Activated gamma-delta T cell treated with anti-CD3 and anti-CD28 coated beads, Interleukin-2, amount 50 U/mL, for 16 hours (primary cell): ENCODE results near the gene CLCN6.
A peak's percentile ranks its signal among the peaks of the same experiment; 100 is the strongest.
"Not testable (repeated sequence)": the region's sequence is repeated elsewhere in the genome, so short reads cannot be mapped to it uniquely, and the experiment has no call there.

ENCODE experiments used
- DNase-seq: peaks from one replicate; pipeline ENCODE4 v3.0.0-alpha.2; 2020; ENCODE audit warnings: low read depth

CLCN6 gene

GRCh38 chr1:11795238-11795890, 10.6 kb upstream of the CLCN6 start:
- DNase-seq: no peak

- DNase-seq: no peak
Observed at GRCh38 chr1:11796036-11796828, 9.8 kb upstream of the CLCN6 start.

DNA sequence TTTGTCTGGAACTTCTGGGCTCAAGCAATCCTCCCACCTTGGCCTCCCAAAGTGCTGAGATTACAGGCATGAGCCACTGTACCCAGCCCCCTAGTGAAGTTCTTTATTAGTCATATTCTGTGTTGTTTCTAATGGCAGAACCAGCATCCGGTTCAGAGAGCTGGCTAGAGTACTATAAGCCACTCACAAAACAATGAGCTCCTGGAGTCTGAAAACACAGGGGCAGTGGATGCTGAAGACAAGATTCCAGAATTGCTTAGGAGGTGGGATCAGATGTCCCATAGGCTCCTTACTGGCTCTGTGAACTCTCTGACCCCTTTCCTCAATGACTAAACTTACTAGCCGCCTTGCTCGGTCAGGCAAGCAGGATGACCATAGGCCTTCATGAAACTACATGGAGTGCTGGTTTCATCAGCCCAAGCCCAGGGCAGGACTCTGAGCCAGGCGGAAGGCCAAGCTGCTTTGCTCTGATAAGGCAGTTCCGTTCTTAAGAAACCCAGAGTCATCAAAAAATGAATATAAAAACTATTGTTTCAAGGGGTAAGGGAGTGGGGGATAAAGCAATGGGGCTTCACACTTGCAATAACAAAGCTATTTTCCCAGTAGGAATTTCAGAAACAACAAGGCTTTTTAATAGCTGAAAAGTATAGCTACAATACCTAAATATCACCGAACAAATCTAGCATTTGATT, 8.3 kb upstream of the CLCN6 start:
- no peak for DNase-seq

DNA sequence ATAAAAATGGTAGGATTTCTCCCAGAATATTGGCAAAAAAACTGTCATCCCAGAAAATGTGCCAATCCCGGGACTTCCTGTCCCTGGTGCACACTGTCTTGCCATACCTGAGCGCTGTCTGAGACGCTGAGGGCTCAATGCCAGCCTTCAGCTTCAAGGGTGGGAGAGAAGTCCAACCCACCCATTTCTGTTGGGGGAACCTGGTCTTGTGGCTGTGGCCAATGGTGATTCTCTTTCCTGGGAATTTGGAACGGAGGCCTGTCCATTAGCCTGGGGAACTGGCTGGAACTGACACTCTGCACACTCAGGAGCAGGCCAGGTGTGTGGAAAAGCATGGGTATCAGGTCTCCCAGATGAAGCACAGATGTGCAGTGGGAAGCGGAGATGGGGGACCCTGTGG, 6.9 kb upstream of the CLCN6 start:
- DNase-seq: no peak

DNA sequence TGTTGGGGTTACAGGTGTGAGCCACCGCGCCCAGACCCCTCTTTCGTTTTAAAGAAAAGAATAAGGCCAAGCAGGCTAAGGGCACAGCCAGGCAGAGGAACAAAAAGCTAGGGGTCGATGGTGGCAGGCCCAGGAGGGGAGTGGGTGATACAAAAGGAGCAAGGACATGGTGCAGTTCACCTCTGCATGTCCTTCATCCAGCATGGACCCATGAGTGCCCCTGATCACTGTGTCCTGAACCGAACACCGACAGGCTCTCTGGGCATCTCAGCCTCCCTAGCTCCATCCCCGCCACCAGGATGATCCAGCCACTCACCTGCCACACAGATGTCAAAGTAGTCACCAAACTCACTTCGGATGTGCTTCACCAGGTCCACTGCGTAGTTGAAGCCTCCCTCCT, 6.1 kb upstream of the CLCN6 start:
- DNase-seq: no peak

- DNase-seq: no peak
Observed at GRCh38 chr1:11800391-11800755, 5.6 kb upstream of the CLCN6 start.

- no peak for DNase-seq
Observed at GRCh38 chr1:11800756-11801433, 5.1 kb upstream of the CLCN6 start.

- DNase-seq: no peak
Observed at GRCh38 chr1:11802616-11802972, 3.4 kb upstream of the CLCN6 start.

DNA sequence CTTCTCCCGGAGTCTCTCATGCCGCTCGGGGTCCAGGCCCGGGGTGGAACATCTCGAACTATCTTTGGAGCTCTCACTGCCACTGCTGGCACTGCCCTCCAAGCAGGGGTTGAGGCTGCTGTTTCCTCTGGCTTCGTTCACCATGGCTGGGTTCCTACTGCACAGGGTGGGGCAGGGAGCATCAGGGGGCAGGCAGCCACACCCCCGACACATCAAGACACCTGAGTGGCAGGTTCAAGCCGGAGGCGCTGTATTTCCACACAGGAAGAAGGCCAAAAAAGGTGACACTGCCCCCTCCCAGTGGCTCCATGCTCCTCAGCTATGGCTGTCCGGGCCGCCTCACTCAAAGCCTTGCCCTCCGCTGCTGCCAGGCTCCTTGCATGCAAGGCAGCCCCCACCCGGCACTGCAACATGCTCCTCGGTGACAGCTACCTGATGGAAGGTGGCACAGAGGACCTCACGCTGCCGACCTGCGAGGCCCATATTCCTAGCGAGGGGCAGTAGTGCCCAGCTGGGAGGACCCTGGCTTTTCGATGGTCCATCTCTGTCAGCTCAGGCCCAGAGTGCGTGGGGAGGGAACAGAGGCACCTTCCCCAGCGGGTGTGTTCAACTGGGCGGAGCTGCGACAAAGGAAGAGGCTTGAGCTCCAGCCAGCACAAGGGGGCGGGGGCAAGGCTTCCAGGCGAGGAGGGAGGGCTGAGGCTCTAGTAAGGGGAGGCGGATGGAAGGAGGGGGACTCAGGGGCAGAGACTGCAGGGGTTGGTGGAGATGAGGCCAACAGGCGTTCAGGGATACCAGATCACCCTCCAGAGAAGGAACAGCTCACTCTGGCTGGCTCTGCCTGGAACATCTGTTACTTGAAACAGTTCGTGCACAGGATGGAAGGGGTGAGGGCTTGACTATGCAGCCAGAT, 2.8 kb upstream of the CLCN6 start:
- DNase-seq: peak; percentile 59

- DNase-seq: not testable (repeated sequence)
Observed at GRCh38 chr1:11803924-11804665, 1.9 kb upstream of the CLCN6 start.

DNA sequence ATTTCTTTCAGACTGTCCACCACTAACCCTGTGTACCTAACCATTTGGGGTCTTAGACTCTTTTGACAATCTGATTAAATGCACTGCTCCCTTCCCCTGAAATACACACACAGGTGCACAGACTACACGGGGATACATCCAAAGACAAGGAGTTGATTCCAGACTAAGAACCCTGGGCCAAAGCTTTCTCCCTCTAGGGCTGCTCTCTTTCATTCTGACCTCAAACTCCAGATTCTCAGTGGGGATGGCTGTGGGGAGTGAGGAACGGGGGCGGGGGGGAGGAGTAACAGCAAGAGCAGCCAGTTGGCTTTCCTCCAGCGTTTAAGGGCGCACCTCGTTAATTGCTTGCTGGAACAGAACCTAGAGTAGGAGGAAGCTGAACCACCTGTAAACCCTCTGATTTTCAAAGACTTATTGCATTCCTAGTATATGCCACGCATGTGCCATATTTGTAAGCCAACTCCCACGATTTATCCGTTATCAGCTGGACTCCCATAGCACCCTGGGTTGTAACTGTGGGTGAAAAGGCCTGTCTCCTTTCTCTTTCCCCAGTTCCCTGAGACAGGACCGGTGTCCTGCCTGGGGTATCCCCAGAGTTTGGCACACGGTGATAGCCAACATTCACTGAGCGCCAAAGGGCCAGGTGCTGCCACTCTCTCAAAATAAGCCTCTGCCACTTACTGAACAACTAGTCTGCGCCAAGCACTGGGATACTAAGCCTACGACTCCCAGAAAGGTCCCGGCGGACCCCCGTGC, 1.1 kb upstream of the CLCN6 start:
- DNase-seq: no peak

GRCh38 chr1:11806307-11806936, 431 bp downstream of the CLCN6 start:
- no peak for DNase-seq

DNA sequence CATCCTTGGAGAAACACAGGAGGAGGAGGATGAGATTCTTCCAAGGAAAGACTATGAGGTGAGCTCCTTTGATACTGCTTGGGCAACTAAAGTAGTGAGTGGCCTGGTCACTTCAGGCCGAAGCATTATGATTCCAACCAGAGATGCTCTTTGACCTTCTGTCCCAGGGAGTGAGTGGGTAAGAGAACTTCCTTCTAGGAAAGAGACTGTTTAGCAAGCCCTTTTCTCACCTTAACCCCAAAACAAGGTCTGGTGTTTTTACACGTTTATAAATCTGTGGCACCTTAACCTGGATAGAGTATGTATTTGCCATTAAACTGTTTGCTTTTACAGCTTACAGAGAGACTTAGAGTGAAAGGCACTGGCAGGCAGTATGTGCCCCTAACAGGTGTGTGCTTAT, 1.1 kb downstream of the CLCN6 start:
- no peak for DNase-seq

GRCh38 chr1:11813021-11813420, 7.0 kb downstream of the CLCN6 start:
- DNase-seq: no peak

DNA sequence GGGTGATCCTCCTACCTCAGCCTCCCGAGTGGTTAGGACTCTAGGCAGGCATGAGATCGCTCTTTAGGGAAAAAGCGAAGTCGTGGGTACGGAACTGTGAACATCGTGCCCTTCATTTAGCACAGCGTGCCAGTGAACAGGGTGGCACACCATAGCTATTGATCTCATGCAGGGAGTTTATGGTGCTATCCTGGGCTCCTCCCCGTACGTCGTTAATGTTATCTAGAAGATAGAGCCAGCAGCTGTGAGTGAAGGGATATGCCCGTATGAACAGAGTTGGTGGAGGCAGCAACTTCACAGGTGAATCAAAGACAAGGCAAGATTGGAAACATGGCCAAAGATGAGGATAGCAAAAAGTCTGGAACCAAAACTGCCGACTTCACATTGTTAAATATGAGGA, 11.2 kb downstream of the CLCN6 start:
- DNase-seq: no peak

DNA sequence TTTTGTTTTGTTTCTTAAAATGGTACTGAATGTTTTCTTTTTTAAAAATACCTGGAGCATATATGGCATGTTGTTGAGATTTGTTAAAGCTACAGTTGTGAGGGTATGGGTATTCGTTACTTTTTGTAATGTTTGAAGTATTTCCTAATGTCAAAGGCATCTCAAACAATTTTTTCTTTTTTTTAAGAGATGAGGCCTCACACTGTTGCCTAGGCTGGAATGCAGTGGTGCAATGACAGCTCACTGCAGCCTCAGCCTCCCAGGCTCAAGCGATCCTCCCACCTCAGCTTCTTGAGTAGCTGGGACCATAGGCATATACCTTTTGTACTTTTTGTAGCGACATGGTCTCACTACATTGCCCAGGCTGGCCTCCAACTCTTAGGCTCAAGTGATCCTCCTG, 16.1 kb downstream of the CLCN6 start:
- DNase-seq: no peak

GRCh38 chr1:11823366-11824137, 17.6 kb downstream of the CLCN6 start:
- DNase-seq: no peak

DNA sequence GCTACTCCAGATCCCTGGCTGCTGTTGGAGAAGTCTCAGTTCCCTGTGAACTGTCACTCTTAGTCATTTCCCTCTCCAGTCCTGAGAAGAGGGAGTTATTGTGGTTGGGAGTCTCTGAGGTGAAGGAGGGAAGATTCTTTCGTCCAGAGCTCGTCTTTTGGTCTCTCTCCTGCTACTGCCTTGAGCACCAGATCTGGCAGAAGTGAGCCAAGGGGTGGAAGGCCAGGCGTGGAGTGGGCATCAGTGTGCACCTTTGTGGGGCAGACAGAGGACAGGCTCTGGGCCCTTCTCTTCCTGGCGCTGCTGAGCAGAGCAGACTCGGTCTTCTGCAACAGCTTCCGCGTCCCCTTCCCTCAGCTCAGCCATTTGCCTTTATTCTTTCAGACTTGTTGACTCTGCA, 19.1 kb downstream of the CLCN6 start:
- no peak for DNase-seq

DNA sequence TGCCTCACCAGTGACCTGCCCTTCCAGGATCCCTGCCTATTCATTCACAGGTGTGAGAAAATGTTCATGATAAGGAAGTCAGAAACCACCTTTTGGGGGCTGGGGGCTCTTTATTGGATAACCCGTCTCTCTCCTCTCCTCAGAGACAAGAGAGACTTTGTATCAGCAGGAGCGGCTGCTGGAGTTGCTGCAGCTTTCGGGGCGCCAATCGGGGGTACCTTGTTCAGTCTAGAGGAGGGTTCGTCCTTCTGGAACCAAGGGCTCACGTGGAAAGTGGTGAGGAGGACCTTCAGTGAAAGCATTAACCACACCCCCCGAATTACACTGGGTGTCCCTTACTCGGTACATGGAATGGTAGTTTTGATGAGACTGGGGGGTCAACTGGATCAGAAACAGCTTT, 21.0 kb downstream of the CLCN6 start:
- no peak for DNase-seq
